IMR-90 (cell line): Measurements from ENCODE around the gene LRRC18. TPM values are rescaled to one million over a fixed set of nuclear protein-coding genes. Genes with fewer than 3 reads are reported as not detected.

Source experiments
- ATAC-seq: fragments of 200-7000 bp; cut with Tn5 transposase; 2 replicates; pipeline ENCODE4 v1.9.1; 2020; ENCODE audit warnings: low read depth, mild to moderate bottlenecking, moderate library complexity
- BruUV-seq: library from RNA; stranded (reverse); fragments of 400-500 nt; replicated peaks from 2 replicates; lab custom pipeline; 2021; lab: Mats Ljungman, UMichigan
- CTCF ChIA-PET: fragments of 300-600 bp; formaldehyde crosslinking; extraction: SDS; loops from one replicate; lab custom pipeline; 2021; ENCODE audit warnings: antibody characterized with exemption; lab: Yijun Ruan, JAX
- POLR2A ChIA-PET: fragments of 300-600 bp; sonication (Branson Sonifier 250); formaldehyde crosslinking; loops from one replicate; lab custom pipeline; 2022; ENCODE audit warnings: antibody characterized with exemption; ENCODE audit not compliant: unreplicated experiment; lab: Charles Lee
- DNase-seq: peaks from one replicate; pipeline ENCODE4 v3.0.0; 2013
- H2AFZ ChIP-seq: replicated peaks from 2 replicates; pipeline ENCODE3; 2013; ENCODE audit warnings: low read length, mild to moderate bottlenecking; ENCODE audit not compliant: poor library complexity
- H2AK5ac ChIP-seq: 2 replicates; pipeline ENCODE4 v1.6.1; 2013; ENCODE audit warnings: low read depth, low read length, inconsistent platforms
- H2AK9ac ChIP-seq: replicated peaks from 2 replicates; pipeline ENCODE3; 2013; ENCODE audit warnings: mild to moderate bottlenecking, low read depth, low read length, moderate library complexity; ENCODE audit not compliant: poor library complexity
- H2BK120ac ChIP-seq: 2 replicates; pipeline ENCODE4 v1.6.1; 2013; ENCODE audit warnings: low read depth, low read length, inconsistent platforms
- H2BK15ac ChIP-seq: 3 replicates; pipeline ENCODE4 v1.6.1; 2013; ENCODE audit warnings: low read depth, low read length, inconsistent platforms
- H2BK20ac ChIP-seq: 2 replicates; pipeline ENCODE4 v1.6.1; 2013; ENCODE audit warnings: low read depth, mild to moderate bottlenecking, inconsistent platforms, low read length, moderate library complexity
- H2BK5ac ChIP-seq: 2 replicates; pipeline ENCODE4 v1.6.1; 2013; ENCODE audit warnings: mild to moderate bottlenecking, low read depth, low read length, inconsistent platforms; ENCODE audit not compliant: poor library complexity, severe bottlenecking
- H3K14ac ChIP-seq: replicated peaks from 2 replicates; pipeline ENCODE4 v1.6.1; 2013; ENCODE audit warnings: low read depth, low read length, inconsistent platforms
- H3K18ac ChIP-seq: 2 replicates; pipeline ENCODE4 v1.6.1; 2013; ENCODE audit warnings: low read depth, low read length, control low read depth
- H3K23ac ChIP-seq: 2 replicates; pipeline ENCODE4 v1.6.1; 2013; ENCODE audit warnings: low read depth, low read length, inconsistent platforms
- H3K27ac ChIP-seq: 2 replicates; pipeline ENCODE4 v1.5.1; 2013; ENCODE audit warnings: mild to moderate bottlenecking, control low read depth, low read length; ENCODE audit not compliant: insufficient read depth
- H3K27me3 ChIP-seq: 2 replicates; pipeline ENCODE4 v1.6.1; 2013; ENCODE audit warnings: low read length; ENCODE audit not compliant: control insufficient read depth, insufficient read depth
- H3K36me3 ChIP-seq: 2 replicates; pipeline ENCODE4 v1.6.1; 2013; ENCODE audit warnings: low read length, mixed read lengths; ENCODE audit not compliant: control insufficient read depth, insufficient read depth
- H3K4ac ChIP-seq: 2 replicates; pipeline ENCODE4 v1.6.1; 2013; ENCODE audit warnings: low read depth, low read length, inconsistent platforms
- H3K4me1 ChIP-seq: 2 replicates; pipeline ENCODE4 v1.6.1; 2013; ENCODE audit warnings: low read length, mixed read lengths; ENCODE audit not compliant: control insufficient read depth, insufficient read depth
- H3K4me2 ChIP-seq: 2 replicates; pipeline ENCODE4 v1.6.1; 2013; ENCODE audit warnings: low read depth, mild to moderate bottlenecking, control low read depth, low read length, moderate library complexity
- H3K4me3 ChIP-seq: 2 replicates; pipeline ENCODE4 v1.5.1; 2013; ENCODE audit warnings: low read depth, mild to moderate bottlenecking, control low read depth, low read length, moderate library complexity; ENCODE audit not compliant: insufficient read depth
- H3K56ac ChIP-seq: 2 replicates; pipeline ENCODE4 v1.6.1; 2013; ENCODE audit warnings: low read length, inconsistent platforms; ENCODE audit not compliant: insufficient read depth; ENCODE audit errors: extremely low read depth
- H3K79me1 ChIP-seq, 2 experiments: 2 replicates each; pipeline ENCODE4 v1.6.1; 2013; ENCODE audit warnings: low read length in 2 of 2, inconsistent platforms in 1 of 2, low read depth in 1 of 2
- H3K9ac ChIP-seq: 2 replicates; pipeline ENCODE4 v1.6.1; 2013; ENCODE audit warnings: low read depth, low read length, control low read depth
- H3K9me1 ChIP-seq: 2 replicates; pipeline ENCODE4 v1.6.1; 2013; ENCODE audit warnings: low read length, inconsistent platforms; ENCODE audit not compliant: insufficient read depth
- H3K9me3 ChIP-seq: 2 replicates; pipeline ENCODE4 v1.6.1; 2013; ENCODE audit warnings: low read length; ENCODE audit not compliant: control insufficient read depth, insufficient read depth
- H4K20me1 ChIP-seq: 2 replicates; pipeline ENCODE4 v1.6.1; 2013; ENCODE audit warnings: low read length, inconsistent platforms; ENCODE audit not compliant: insufficient read depth
- H4K5ac ChIP-seq: 2 replicates; pipeline ENCODE4 v1.6.1; 2013; ENCODE audit warnings: mild to moderate bottlenecking, low read depth, low read length, control low read depth
- H4K8ac ChIP-seq, 2 experiments: 2 replicates each; pipeline ENCODE4 v1.6.1; 2013; ENCODE audit warnings: low read depth in 2 of 2, low read length in 2 of 2, control low read depth in 1 of 2, inconsistent platforms in 1 of 2
- H4K91ac ChIP-seq: 2 replicates; pipeline ENCODE4 v1.6.1; 2013; ENCODE audit warnings: low read depth, low read length, inconsistent platforms; ENCODE audit not compliant: insufficient read depth
- CEBPB ChIP-seq: IDR thresholded peaks from 2 replicates; pipeline ENCODE4 v1.6.1; 2012; ENCODE audit warnings: low read depth, low read length, improper control_type of control experiment
- MAFK ChIP-seq: IDR thresholded peaks from 2 replicates; pipeline ENCODE4 v1.6.1; 2012; ENCODE audit warnings: low read depth, low read length, improper control_type of control experiment
- MAZ ChIP-seq: IDR thresholded peaks from 2 replicates; pipeline ENCODE4 v1.6.1; 2012; ENCODE audit warnings: low read depth, mild to moderate bottlenecking, low read length, improper control_type of control experiment, moderate library complexity, borderline replicate concordance
- NFE2L2 ChIP-seq: fragments of 150-350 bp; IDR thresholded peaks from 2 replicates; pipeline ENCODE4 v1.6.1; 2016; ENCODE audit warnings: low read depth, mild to moderate bottlenecking, low read length
- RAD21 ChIP-seq: IDR thresholded peaks from 2 replicates; pipeline ENCODE4 v1.6.1; 2012; ENCODE audit warnings: low read length, improper control_type of control experiment
- RCOR1 ChIP-seq: IDR thresholded peaks from 2 replicates; pipeline ENCODE4 v1.6.1; 2012; ENCODE audit warnings: mild to moderate bottlenecking, low read length, improper control_type of control experiment; ENCODE audit not compliant: insufficient replicate concordance
- RFX5 ChIP-seq: IDR thresholded peaks from 2 replicates; pipeline ENCODE4 v1.8.0; 2012; ENCODE audit warnings: low read depth, mild to moderate bottlenecking, low read length, moderate library complexity
- WGBS, 2 experiments: methylation state at CpG; one replicate each; pipeline versions ENCODE4 v1.1.5 to v1.1.7; 2013; ENCODE audit warnings: missing lambda C conversion rate in 2 of 2; ENCODE audit not compliant: insufficient read length in 1 of 2; ENCODE audit errors: extremely low coverage in 2 of 2; 5-methylcytosine and 5-hydroxymethylcytosine counted together
- dilution Hi-C: fragments of 300-500 bp; cut with HindIII; formaldehyde crosslinking; loops from one replicate; pipeline ENCODE4 v1.14.3; 2018; ENCODE audit warnings: low sequenced_read_pairs; ENCODE audit not compliant: unreplicated experiment
- in situ Hi-C: fragments of 300-500 bp; cut with MboI; formaldehyde crosslinking; loops from 3 replicates; pipeline ENCODE4 v1.14.3; 2019; ENCODE audit warnings: low sequenced_read_pairs, inconsistent platforms, mixed read lengths
- intact Hi-C: fragments of 100-400 bp; cut with micrococcal nuclease; formaldehyde crosslinking; loops from 2 replicates; pipeline ENCODE4 v1.10.0; 2022
- polyA plus RNA-seq, 3 experiments: library from polyadenylated mRNA; depleted of rRNA; stranded (reverse); fragments of >200 nt; gene quantifications; 2 replicates each; pipeline ENCODE4 v1.2.3, GENCODE V29; 2012; ENCODE audit warnings: low replicate concordance in 1 of 3
- total RNA-seq: library from RNA; depleted of rRNA; stranded (reverse); fragments of >200 nt; gene quantifications from 2 replicates; pipeline ENCODE4 v1.2.3, GENCODE V29; 2012
- TF ChIP-seq, protein P1 (sequence below): fragments of 150-350 bp; IDR thresholded peaks from 2 replicates; pipeline ENCODE4 v1.6.1; 2017; ENCODE audit warnings: mild to moderate bottlenecking, antibody characterized with exemption, low read length, low read depth

Gene LRRC18
- total and polyA plus RNA-seq, 2 of the 4 experiments (the other 2 are of a cell fraction): not detected

DNA sequence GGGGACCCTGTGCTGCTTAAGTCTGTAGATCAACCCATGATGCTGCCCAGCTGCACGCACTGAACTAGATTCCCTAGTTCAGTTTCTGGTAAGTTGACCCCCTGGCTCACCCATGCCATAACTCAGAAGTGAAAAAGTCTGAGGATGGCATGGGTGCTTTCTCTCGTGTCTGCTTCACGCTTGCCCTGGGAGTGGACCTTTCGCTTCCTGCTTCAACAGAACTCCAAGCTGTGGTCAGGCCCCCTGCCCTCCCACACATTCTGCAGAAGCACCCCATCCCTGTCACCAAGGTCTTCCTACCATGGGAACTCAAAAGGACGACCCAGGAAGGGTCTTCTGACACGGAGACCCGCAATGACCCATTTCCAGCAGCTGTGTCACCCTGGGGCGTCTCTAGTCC, 39.9 kb downstream of the LRRC18 start:
- POLR2A ChIA-PET: no interaction called here
- in situ Hi-C loops: no loop called here
- H2AK5ac ChIP-seq: no peak overlapping the region

More for the DNA sequence above, 39.9 kb downstream of the LRRC18 start:
- no peak overlapping the region for H3K18ac ChIP-seq
- H4K5ac ChIP-seq: no peak overlapping the region
- H3K4me1 ChIP-seq: no peaks in the 10 kb centered on the region
- no CpG with 5 or more reads among the region's 8 CpGs for WGBS, 2 experiments
- no peak overlapping the region for H3K14ac ChIP-seq
- H2BK15ac ChIP-seq: no peak overlapping the region
- CTCF ChIA-PET: no interaction called here
- H3K56ac ChIP-seq: no peak overlapping the region
- no peak overlapping the region for H3K4me3 ChIP-seq
- no peak overlapping the region for H3K4me2 ChIP-seq
- H3K23ac ChIP-seq: no peak overlapping the region
- no peaks in the 10 kb centered on the region for H3K79me1 ChIP-seq
- H4K8ac ChIP-seq: no peak overlapping the region
- no peak overlapping the region for H3K27ac ChIP-seq
- dilution Hi-C loops (no loop called here), intact Hi-C loops (no loop called here)
- no peak overlapping the region for H3K9ac ChIP-seq
- no peaks in the 10 kb centered on the region for H3K36me3 ChIP-seq
- no peaks in the 10 kb centered on the region for H3K9me3 ChIP-seq
- TF ChIP-seq MAFK: no peak
- TF ChIP-seq RAD21: no peak
- TF ChIP-seq RFX5: no peak
- TF ChIP-seq NFE2L2: no peak
- TF ChIP-seq CEBPB: no peak
- TF ChIP-seq MAZ: no peak
- TF ChIP-seq, protein P1, sequence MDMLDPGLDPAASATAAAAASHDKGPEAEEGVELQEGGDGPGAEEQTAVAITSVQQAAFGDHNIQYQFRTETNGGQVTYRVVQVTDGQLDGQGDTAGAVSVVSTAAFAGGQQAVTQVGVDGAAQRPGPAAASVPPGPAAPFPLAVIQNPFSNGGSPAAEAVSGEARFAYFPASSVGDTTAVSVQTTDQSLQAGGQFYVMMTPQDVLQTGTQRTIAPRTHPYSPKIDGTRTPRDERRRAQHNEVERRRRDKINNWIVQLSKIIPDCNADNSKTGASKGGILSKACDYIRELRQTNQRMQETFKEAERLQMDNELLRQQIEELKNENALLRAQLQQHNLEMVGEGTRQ: no peak
- TF ChIP-seq RCOR1: no peak
- BruUV-seq: no TSS peak
- no peak for DNase-seq
- H3K4ac ChIP-seq: no peak overlapping the region
- no peaks in the 10 kb centered on the region for H4K20me1 ChIP-seq
- H2BK120ac ChIP-seq: no peak overlapping the region
- no peak for ATAC-seq
- no peak overlapping the region for H2BK5ac ChIP-seq
- H2BK20ac ChIP-seq: no peak overlapping the region
- peaks cover 3% of the 10 kb centered on the region; the same call in 1 of the 2 replicates for H3K27me3 ChIP-seq
- no peak overlapping the region for H4K91ac ChIP-seq
- no peak overlapping the region for H2AFZ ChIP-seq
- H2AK9ac ChIP-seq: no peak overlapping the region
- H3K9me1 ChIP-seq: no peaks in the 10 kb centered on the region
